K562 (cell line): ENCODE data around the gene RPL3. TPM values are rescaled to one million over a fixed set of nuclear protein-coding genes. Genes with fewer than 3 reads are reported as not detected.

Experiments used
- ATAC-seq: fragments of 200-7000 bp; cut with Tn5 transposase; 3 replicates; pipeline ENCODE4 v1.9.1; 2020; ENCODE audit warnings: moderate library complexity
- BruUV-seq: library from RNA; stranded (reverse); fragments of 400-500 nt; replicated peaks from 2 replicates; lab custom pipeline; 2021; lab: Mats Ljungman, UMichigan
- CTCF ChIA-PET: fragments of 300-600 bp; formaldehyde crosslinking; extraction: SDS; loops from one replicate; lab custom pipeline; 2021; ENCODE audit warnings: low intra/inter-chr PET ratio; lab: Yijun Ruan, JAX
- POLR2A ChIA-PET: fragments of 300-600, 350-650 bp; sonication (Branson Sonifier 250); formaldehyde crosslinking; extraction: SDS; loops from one replicate; lab custom pipeline; 2021; ENCODE audit warnings: antibody characterized with exemption, inconsistent platforms; lab: Yijun Ruan, JAX
- DNase-seq, 4 experiments: peaks; one replicate each; pipeline versions ENCODE4 v3.0.0 to v3.0.0-alpha.2; 2011 to 2018; ENCODE audit warnings: low spot score in 3 of 4, mixed read lengths in 3 of 4; ENCODE audit errors: extremely low read depth in 1 of 4
- FAIRE-seq: peaks from 2 replicates; lab custom pipeline; 2011; peaks lifted over from hg19 to GRCh38; lab: Jason Lieb, UNC
- H2AFZ ChIP-seq: 2 replicates; pipeline ENCODE4 v1.6.0; 2011; ENCODE audit warnings: low read depth, low read length, control low read depth, inconsistent platforms
- H3K27ac ChIP-seq: fragments of 200-600 bp; 3 replicates; pipeline ENCODE4 v1.8.0; 2011; ENCODE audit warnings: low read depth, mild to moderate bottlenecking, control low read depth, inconsistent platforms, low read length, moderate library complexity, mixed read lengths; ENCODE audit errors: extremely low read depth
- H3K27me3 ChIP-seq, 2 experiments: fragments of 300-600 bp in 1 of 2; 2 replicates in 1 of 2; 3 replicates in 1 of 2; pipeline versions ENCODE4 v1.6.0 to v1.8.0; 2011; ENCODE audit warnings: inconsistent platforms in 2 of 2, low read length in 2 of 2, mild to moderate bottlenecking in 1 of 2, mixed read lengths in 1 of 2, moderate library complexity in 1 of 2; ENCODE audit not compliant: control insufficient read depth in 2 of 2, insufficient read depth in 2 of 2
- H3K36me3 ChIP-seq: fragments of 300-600 bp; 3 replicates; pipeline ENCODE4 v1.8.0; 2011; ENCODE audit warnings: mild to moderate bottlenecking, low read length, inconsistent platforms; ENCODE audit not compliant: control insufficient read depth, insufficient read depth
- H3K4me1 ChIP-seq, 2 experiments: fragments of 200-600 bp in 1 of 2; replicated peaks in 1 of 2; 2 replicates in 1 of 2; 3 replicates in 1 of 2; pipeline versions ENCODE4 v1.5.1 to v1.8.0; 2011; ENCODE audit warnings: inconsistent platforms in 2 of 2, low read length in 2 of 2, mild to moderate bottlenecking in 1 of 2, mixed read lengths in 1 of 2, moderate library complexity in 1 of 2; ENCODE audit not compliant: control insufficient read depth in 2 of 2, insufficient read depth in 2 of 2
- H3K4me2 ChIP-seq: 2 replicates; pipeline ENCODE4 v1.6.1; 2011; ENCODE audit warnings: low read length, control low read depth, inconsistent platforms, mixed read lengths; ENCODE audit not compliant: insufficient read depth
- H3K4me3 ChIP-seq: fragments of 200-600 bp; sonication (generic), shearing (Covaris generic); 2 replicates; pipeline ENCODE4 v1.5.1; 2016; ENCODE audit warnings: control low read depth, inconsistent platforms
- H3K79me2 ChIP-seq: fragments of 200-600 bp; 3 replicates; pipeline ENCODE4 v1.8.0; 2011; ENCODE audit warnings: low read length, inconsistent platforms; ENCODE audit not compliant: control insufficient read depth, insufficient read depth
- H3K9ac ChIP-seq, 2 experiments: 2 replicates each; pipeline versions ENCODE4 v1.6.0 to v1.6.1; 2011; ENCODE audit warnings: low read depth in 2 of 2, low read length in 2 of 2, control low read depth in 1 of 2, inconsistent platforms in 1 of 2, mild to moderate bottlenecking in 1 of 2, mixed read lengths in 1 of 2; ENCODE audit not compliant: insufficient read depth in 1 of 2
- H3K9me1 ChIP-seq: one replicate; pipeline ENCODE4 v1.6.0; 2011; ENCODE audit warnings: inconsistent platforms, mild to moderate bottlenecking, low read length, moderate library complexity; ENCODE audit not compliant: control insufficient read depth, insufficient read depth
- H3K9me3 ChIP-seq: replicated peaks from 2 replicates; pipeline ENCODE4 v1.5.1; 2011; ENCODE audit warnings: low read depth, low read length, inconsistent platforms; ENCODE audit not compliant: control insufficient read depth, insufficient read depth
- H4K20me1 ChIP-seq: replicated peaks from 2 replicates; pipeline ENCODE4 v1.6.1; 2011; ENCODE audit warnings: low read length, inconsistent platforms, mixed read lengths; ENCODE audit not compliant: control insufficient read depth, insufficient read depth
- FOXP1 ChIP-seq: sonication (generic); formaldehyde crosslinking; IDR thresholded peaks from 2 replicates; pipeline ENCODE4 v1.8.0; 2022; ENCODE audit warnings: mild to moderate bottlenecking, missing genetic modification reagents
- JUND ChIP-seq, 2 experiments: IDR thresholded peaks; 2 replicates in 1 of 2; 3 replicates in 1 of 2; pipeline ENCODE4 v1.6.1; 2011; ENCODE audit warnings: borderline replicate concordance in 2 of 2, low read depth in 2 of 2, low read length in 2 of 2, improper control_type of control experiment in 1 of 2, missing biosample characterization in 1 of 2, missing genetic modification characterization in 1 of 2, missing genetic modification reagents in 1 of 2
- KHSRP ChIP-seq: fragments of 450-650 bp; IDR thresholded peaks from 2 replicates; pipeline ENCODE4 v1.6.1; 2017
- NFE2L1 ChIP-seq: fragments of 450-650 bp; IDR thresholded peaks from 2 replicates; pipeline ENCODE4 v1.6.1; 2016; ENCODE audit warnings: missing genetic modification characterization, low read depth, mild to moderate bottlenecking, missing compliant biosample characterization, moderate library complexity, borderline replicate concordance
- ZNF274 ChIP-seq: IDR thresholded peaks from 2 replicates; pipeline ENCODE4 v1.6.1; 2011; ENCODE audit warnings: low read depth, mild to moderate bottlenecking, low read length, moderate library complexity, borderline replicate concordance
- WGBS: fragments of 100-300 bp; shearing (Covaris generic); methylation state at CpG from one replicate; pipeline ENCODE4 v1.1.6; 2016; ENCODE audit warnings: low coverage, mixed read lengths; ENCODE audit not compliant: insufficient coverage; ENCODE audit errors: missing lambda C conversion rate; 5-methylcytosine and 5-hydroxymethylcytosine counted together
- in situ Hi-C: fragments of 300-500 bp; cut with MboI; formaldehyde crosslinking; loops from 4 replicates; pipeline ENCODE4 v1.15.0; 2018; ENCODE audit warnings: inconsistent platforms, mixed read lengths
- intact Hi-C: fragments of 100-400 bp; cut with micrococcal nuclease; formaldehyde crosslinking; loops from 2 replicates; pipeline ENCODE4 v1.14.2; 2022
- polyA plus RNA-seq, 8 experiments: library from polyadenylated mRNA; depleted of rRNA in 4 of 8; stranded (reverse) in 5 of 8; unstranded in 3 of 8; fragments of >200 nt; fragmentation: Nextera tagmentation in 2 of 8; fragmentation: Illumina TruSeq in 1 of 8; extraction: Ambion mirVana in 2 of 8; extraction: Trizol in 1 of 8; gene quantifications; 2 replicates each; pipeline versions ENCODE4 v1.2.1 to v1.2.3, GENCODE V29; 2011 to 2014; ENCODE audit warnings: inconsistent platforms in 1 of 8, missing spikeins in 1 of 8
- total RNA-seq, 7 experiments: library from RNA; depleted of rRNA in 6 of 7; stranded (reverse); fragments of >200 nt in 6 of 7; fragmentation: Illumina TruSeq in 2 of 7; extraction: Trizol in 2 of 7; gene quantifications; 2 replicates each; pipeline versions ENCODE4 v1.2.1 to v1.2.3, GENCODE V29; 2011 to 2021; ENCODE audit warnings: low replicate concordance in 1 of 7
- TF ChIP-seq, protein P1 (sequence below), 2 experiments: fragments of 450-650 bp; formaldehyde crosslinking in 1 of 2; IDR thresholded peaks; 2 replicates each; pipeline versions ENCODE4 v1.4.0 to v1.6.1; 2014 to 2020; ENCODE audit warnings: mild to moderate bottlenecking in 2 of 2, borderline replicate concordance in 1 of 2, low read depth in 1 of 2
- TF ChIP-seq, protein P2 (sequence below): sonication (generic); formaldehyde crosslinking; IDR thresholded peaks from 2 replicates; pipeline ENCODE4 v1.8.1; 2023; ENCODE audit warnings: mild to moderate bottlenecking, missing genetic modification reagents
- TF ChIP-seq, protein P3 (sequence below): fragments of 250-450 bp; sonication (Bioruptor Pico); IDR thresholded peaks from 2 replicates; pipeline ENCODE4 v1.4.0; 2020; ENCODE audit warnings: borderline replicate concordance

The RPL3 gene
- total and polyA plus RNA-seq, 9 of the 15 experiments (the other 6 are each of a cell fraction or from before 2014, with no cell fraction given) = 1,624 to 4,066 (median 2,565) TPM

DNA sequence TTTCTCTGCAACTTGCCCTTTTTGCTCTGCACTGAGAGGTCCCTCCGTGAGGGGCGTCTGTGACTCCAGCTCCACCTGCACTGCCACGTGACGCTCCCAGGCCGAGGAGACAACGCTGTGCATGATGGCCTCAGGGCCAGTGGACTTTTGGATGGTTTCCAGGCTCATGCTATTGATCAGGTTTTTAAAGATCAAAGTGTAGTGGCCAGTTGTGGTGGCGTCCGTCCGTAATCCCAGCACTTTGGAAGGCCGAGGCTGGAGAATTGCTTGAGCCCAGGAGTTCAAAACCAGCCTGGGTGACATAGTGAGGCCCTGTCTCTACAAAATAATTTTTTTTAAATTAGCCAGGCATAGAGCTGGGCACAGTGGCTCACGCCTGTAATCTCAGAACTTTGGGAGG, 16.1 kb downstream of the RPL3 start:
- no peaks in the 10 kb centered on the region for H3K36me3 ChIP-seq
- H2AFZ ChIP-seq = no peak overlapping the region
- in situ Hi-C loops (no loop called here), intact Hi-C loops (loop anchor here (10.0 kb wide), 1 partner anchor 59 kb away; the partner anchor contains the start of gene PDGFB)
- H3K27me3 ChIP-seq = no peaks in the 10 kb centered on the region
- no peak for ATAC-seq
- H3K79me2 ChIP-seq = no peaks in the 10 kb centered on the region
- no peak overlapping the region for H3K9ac ChIP-seq
- no peak for FAIRE-seq
- ChIA-PET POLR2A (interaction anchor here (1.9 to 5.1 kb wide), 2 partner anchors 9 to 13 kb away, joined by 14 to 59 read pairs; partner anchors contain the start of gene RPL3), CTCF (no interaction called here)
- no peak overlapping the region for H3K27ac ChIP-seq
- no peaks in the 10 kb centered on the region for H4K20me1 ChIP-seq
- no TSS peak for BruUV-seq
- H3K4me2 ChIP-seq = no peak overlapping the region
- H3K9me3 ChIP-seq = no peaks in the 10 kb centered on the region
- peaks cover 10 to 27% of the 10 kb centered on the region in 2 experiments; a peak in 4 of 5 replicates for H3K4me1 ChIP-seq
- DNase-seq = no peak
- no peaks in the 10 kb centered on the region for H3K9me1 ChIP-seq
- WGBS = 46% methylated on average over 11 of the region's 11 CpGs
- no peak overlapping the region for H3K4me3 ChIP-seq
- no peak for TF ChIP-seq FOXP1 (CRISPR knock-in tag)
- TF ChIP-seq, protein P1, sequence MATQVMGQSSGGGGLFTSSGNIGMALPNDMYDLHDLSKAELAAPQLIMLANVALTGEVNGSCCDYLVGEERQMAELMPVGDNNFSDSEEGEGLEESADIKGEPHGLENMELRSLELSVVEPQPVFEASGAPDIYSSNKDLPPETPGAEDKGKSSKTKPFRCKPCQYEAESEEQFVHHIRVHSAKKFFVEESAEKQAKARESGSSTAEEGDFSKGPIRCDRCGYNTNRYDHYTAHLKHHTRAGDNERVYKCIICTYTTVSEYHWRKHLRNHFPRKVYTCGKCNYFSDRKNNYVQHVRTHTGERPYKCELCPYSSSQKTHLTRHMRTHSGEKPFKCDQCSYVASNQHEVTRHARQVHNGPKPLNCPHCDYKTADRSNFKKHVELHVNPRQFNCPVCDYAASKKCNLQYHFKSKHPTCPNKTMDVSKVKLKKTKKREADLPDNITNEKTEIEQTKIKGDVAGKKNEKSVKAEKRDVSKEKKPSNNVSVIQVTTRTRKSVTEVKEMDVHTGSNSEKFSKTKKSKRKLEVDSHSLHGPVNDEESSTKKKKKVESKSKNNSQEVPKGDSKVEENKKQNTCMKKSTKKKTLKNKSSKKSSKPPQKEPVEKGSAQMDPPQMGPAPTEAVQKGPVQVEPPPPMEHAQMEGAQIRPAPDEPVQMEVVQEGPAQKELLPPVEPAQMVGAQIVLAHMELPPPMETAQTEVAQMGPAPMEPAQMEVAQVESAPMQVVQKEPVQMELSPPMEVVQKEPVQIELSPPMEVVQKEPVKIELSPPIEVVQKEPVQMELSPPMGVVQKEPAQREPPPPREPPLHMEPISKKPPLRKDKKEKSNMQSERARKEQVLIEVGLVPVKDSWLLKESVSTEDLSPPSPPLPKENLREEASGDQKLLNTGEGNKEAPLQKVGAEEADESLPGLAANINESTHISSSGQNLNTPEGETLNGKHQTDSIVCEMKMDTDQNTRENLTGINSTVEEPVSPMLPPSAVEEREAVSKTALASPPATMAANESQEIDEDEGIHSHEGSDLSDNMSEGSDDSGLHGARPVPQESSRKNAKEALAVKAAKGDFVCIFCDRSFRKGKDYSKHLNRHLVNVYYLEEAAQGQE (IDR thresholded peaks at IDR 0.05; ENCODE audit: borderline replicate concordance) = no peak
- TF ChIP-seq, protein P1 (CRISPR knock-in tag; IDR thresholded peaks at IDR 0.05; ENCODE audit: low read depth) = no peak
- no peak for TF ChIP-seq ZNF274
- no peak for TF ChIP-seq KHSRP
- TF ChIP-seq NFE2L1 (tag) = no peak
- TF ChIP-seq, protein P2, sequence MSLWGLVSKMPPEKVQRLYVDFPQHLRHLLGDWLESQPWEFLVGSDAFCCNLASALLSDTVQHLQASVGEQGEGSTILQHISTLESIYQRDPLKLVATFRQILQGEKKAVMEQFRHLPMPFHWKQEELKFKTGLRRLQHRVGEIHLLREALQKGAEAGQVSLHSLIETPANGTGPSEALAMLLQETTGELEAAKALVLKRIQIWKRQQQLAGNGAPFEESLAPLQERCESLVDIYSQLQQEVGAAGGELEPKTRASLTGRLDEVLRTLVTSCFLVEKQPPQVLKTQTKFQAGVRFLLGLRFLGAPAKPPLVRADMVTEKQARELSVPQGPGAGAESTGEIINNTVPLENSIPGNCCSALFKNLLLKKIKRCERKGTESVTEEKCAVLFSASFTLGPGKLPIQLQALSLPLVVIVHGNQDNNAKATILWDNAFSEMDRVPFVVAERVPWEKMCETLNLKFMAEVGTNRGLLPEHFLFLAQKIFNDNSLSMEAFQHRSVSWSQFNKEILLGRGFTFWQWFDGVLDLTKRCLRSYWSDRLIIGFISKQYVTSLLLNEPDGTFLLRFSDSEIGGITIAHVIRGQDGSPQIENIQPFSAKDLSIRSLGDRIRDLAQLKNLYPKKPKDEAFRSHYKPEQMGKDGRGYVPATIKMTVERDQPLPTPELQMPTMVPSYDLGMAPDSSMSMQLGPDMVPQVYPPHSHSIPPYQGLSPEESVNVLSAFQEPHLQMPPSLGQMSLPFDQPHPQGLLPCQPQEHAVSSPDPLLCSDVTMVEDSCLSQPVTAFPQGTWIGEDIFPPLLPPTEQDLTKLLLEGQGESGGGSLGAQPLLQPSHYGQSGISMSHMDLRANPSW (CRISPR knock-in tag) = no peak
- TF ChIP-seq, protein P3, sequence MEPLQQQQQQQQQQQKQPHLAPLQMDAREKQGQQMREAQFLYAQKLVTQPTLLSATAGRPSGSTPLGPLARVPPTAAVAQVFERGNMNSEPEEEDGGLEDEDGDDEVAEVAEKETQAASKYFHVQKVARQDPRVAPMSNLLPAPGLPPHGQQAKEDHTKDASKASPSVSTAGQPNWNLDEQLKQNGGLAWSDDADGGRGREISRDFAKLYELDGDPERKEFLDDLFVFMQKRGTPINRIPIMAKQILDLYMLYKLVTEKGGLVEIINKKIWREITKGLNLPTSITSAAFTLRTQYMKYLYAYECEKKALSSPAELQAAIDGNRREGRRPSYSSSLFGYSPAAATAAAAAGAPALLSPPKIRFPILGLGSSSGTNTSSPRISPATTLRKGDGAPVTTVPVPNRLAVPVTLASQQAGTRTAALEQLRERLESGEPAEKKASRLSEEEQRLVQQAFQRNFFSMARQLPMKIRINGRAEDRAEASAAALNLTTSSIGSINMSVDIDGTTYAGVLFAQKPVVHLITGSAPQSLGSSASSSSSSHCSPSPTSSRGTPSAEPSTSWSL (CRISPR knock-in tag) = no peak
- no peak for TF ChIP-seq JUND (IDR thresholded peaks at IDR 0.05; ENCODE audit: borderline replicate concordance, low read depth, low read length)
- no peak for TF ChIP-seq JUND (tag; IDR thresholded peaks at IDR 0.05; ENCODE audit: borderline replicate concordance, low read depth, low read length)
